ENCODE data around the gene ASTN2. TPM values are rescaled to one million over a fixed set of nuclear protein-coding genes. Genes with fewer than 3 reads are reported as not detected.

Gene ASTN2
- polyA plus RNA-seq, 1 experiment = 6.6 TPM

GRCh38 chr9:116907989-116908388 lies 506.9 kb downstream of the ASTN2 start:
- CTCF ChIA-PET = no interaction called here
- DNase-seq (ENCODE audit: low read depth, low spot score) = no peak
- Histone ChIP-seq H3K4me3 (ENCODE audit: low read depth, low read length) (no peak overlapping the region), H3K9me3 (ENCODE audit: control insufficient read depth, insufficient read depth, low read length) (no peaks in the 10 kb centered on the region), H3K27me3 (ENCODE audit: control insufficient read depth, insufficient read depth, low read length) (peaks cover 10% of the 10 kb centered on the region), H3K27ac (ENCODE audit: low read depth, low read length) (no peak overlapping the region)
- POLR2A ChIA-PET = no interaction called here
- no peak for TF ChIP-seq CTCF (IDR thresholded peaks at IDR 0.05; ENCODE audit: low read depth, low read length)

GRCh38 chr9:116905171-116905588 lies 509.7 kb downstream of the ASTN2 start:
- Histone ChIP-seq H3K27ac (ENCODE audit: low read depth, low read length) (no peak overlapping the region), H3K9me3 (ENCODE audit: control insufficient read depth, insufficient read depth, low read length) (no peaks in the 10 kb centered on the region), H3K4me3 (ENCODE audit: low read depth, low read length) (no peak overlapping the region), H3K27me3 (ENCODE audit: control insufficient read depth, insufficient read depth, low read length) (peaks cover 10% of the 10 kb centered on the region)
- ChIA-PET CTCF (no interaction called here), POLR2A (no interaction called here)
- no peak for TF ChIP-seq CTCF (IDR thresholded peaks at IDR 0.05; ENCODE audit: low read depth, low read length)
- DNase-seq (ENCODE audit: low read depth, low spot score) = no peak

GRCh38 chr9:116904165-116904564 lies 510.7 kb downstream of the ASTN2 start:
- no peak for DNase-seq (ENCODE audit: low read depth, low spot score)
- CTCF ChIA-PET = no interaction called here
- no peak for TF ChIP-seq CTCF (IDR thresholded peaks at IDR 0.05; ENCODE audit: low read depth, low read length)
- POLR2A ChIA-PET = no interaction called here
- no peak overlapping the region for H3K27ac ChIP-seq (ENCODE audit: low read depth, low read length)
- H3K9me3 ChIP-seq (ENCODE audit: control insufficient read depth, insufficient read depth, low read length) = no peaks in the 10 kb centered on the region
- no peak overlapping the region for H3K4me3 ChIP-seq (ENCODE audit: low read depth, low read length)
- peaks cover 10% of the 10 kb centered on the region for H3K27me3 ChIP-seq (ENCODE audit: control insufficient read depth, insufficient read depth, low read length)

GRCh38 chr9:116901260-116901659 lies 513.6 kb downstream of the ASTN2 start:
- ChIA-PET POLR2A (no interaction called here), CTCF (no interaction called here)
- TF ChIP-seq CTCF (IDR thresholded peaks at IDR 0.05; ENCODE audit: low read depth, low read length) = no peak
- H3K9me3 ChIP-seq (ENCODE audit: control insufficient read depth, insufficient read depth, low read length) = no peaks in the 10 kb centered on the region
- DNase-seq (ENCODE audit: low read depth, low spot score) = no peak
- H3K27ac ChIP-seq (ENCODE audit: low read depth, low read length) = no peak overlapping the region
- no peak overlapping the region for H3K4me3 ChIP-seq (ENCODE audit: low read depth, low read length)
- no peaks in the 10 kb centered on the region for H3K27me3 ChIP-seq (ENCODE audit: control insufficient read depth, insufficient read depth, low read length)

- POLR2A ChIA-PET = no interaction called here
- no peak for TF ChIP-seq CTCF (IDR thresholded peaks at IDR 0.05; ENCODE audit: low read depth, low read length)
- Histone ChIP-seq H3K27ac (ENCODE audit: low read depth, low read length) (no peak overlapping the region), H3K9me3 (ENCODE audit: control insufficient read depth, insufficient read depth, low read length) (no peaks in the 10 kb centered on the region), H3K4me3 (ENCODE audit: low read depth, low read length) (no peak overlapping the region), H3K27me3 (ENCODE audit: control insufficient read depth, insufficient read depth, low read length) (no peaks in the 10 kb centered on the region)
- no peak for DNase-seq (ENCODE audit: low read depth, low spot score)
- CTCF ChIA-PET = no interaction called here
Observed at GRCh38 chr9:116900543-116900942, 514.3 kb downstream of the ASTN2 start.

Measured in AG04450 (cell line).